Ishikawa (cell line): ENCODE data around the gene GAS5.

ENCODE experiments used
- CEBPB ChIP-seq: IDR thresholded peaks from 2 replicates; pipeline ENCODE4 v1.6.1; 2012
- CREB1 ChIP-seq: IDR thresholded peaks from 2 replicates; pipeline ENCODE4 v1.6.1; 2012; ENCODE audit warnings: low read depth
- EP300 ChIP-seq: IDR thresholded peaks from 2 replicates; pipeline ENCODE4 v1.6.1; 2012; ENCODE audit warnings: borderline replicate concordance
- FOXM1 ChIP-seq: IDR thresholded peaks from 2 replicates; pipeline ENCODE4 v1.6.1; 2012; ENCODE audit warnings: low read depth, borderline replicate concordance
- MAX ChIP-seq: IDR thresholded peaks from 2 replicates; pipeline ENCODE4 v1.6.1; 2012
- RAD21 ChIP-seq: IDR thresholded peaks from 2 replicates; pipeline ENCODE4 v1.6.1; 2012; ENCODE audit warnings: low read depth
- REST ChIP-seq: IDR thresholded peaks from 2 replicates; pipeline ENCODE4 v1.6.1; 2012; ENCODE audit warnings: low read depth, mild to moderate bottlenecking
- TAF1 ChIP-seq: IDR thresholded peaks from 2 replicates; pipeline ENCODE4 v1.6.1; 2012; ENCODE audit warnings: low read depth, mild to moderate bottlenecking
- TCF12 ChIP-seq: IDR thresholded peaks from 2 replicates; pipeline ENCODE4 v1.6.1; 2012; ENCODE audit warnings: low read depth
- USF1 ChIP-seq: IDR thresholded peaks from 2 replicates; pipeline ENCODE4 v1.6.1; 2012
- YY1 ChIP-seq: IDR thresholded peaks from 2 replicates; pipeline ENCODE4 v1.6.1; 2012; ENCODE audit warnings: low read depth
- ZBTB7A ChIP-seq: IDR thresholded peaks from 2 replicates; pipeline ENCODE4 v1.6.1; 2012; ENCODE audit warnings: low read depth

GRCh38 chr1:173884701-173885100, 16.9 kb upstream of the GAS5 start:
- TF ChIP-seq RAD21 (no peak), CREB1 (no peak), USF1 (no peak), FOXM1 (no peak), TAF1 (no peak), REST (no peak), EP300 (no peak), CEBPB (no peak), MAX (no peak), YY1 (no peak), TCF12 (no peak), ZBTB7A (no peak)
